Gastroesophageal sphincter (tissue), 3 donors: ENCODE results near the gene C10orf90.

ENCODE experiments used
- CTCF ChIP-seq, 4 experiments: fragments of 200-600 bp in 2 of 4; fragments of 450-650 bp in 2 of 4; sonication (generic) in 1 of 4; IDR thresholded peaks; one replicate each; pipeline ENCODE4 v1.5.1; 2017 to 2019; ENCODE audit warnings: antibody characterized with exemption in 4 of 4, mild to moderate bottlenecking in 2 of 4, moderate library complexity in 2 of 4
- EP300 ChIP-seq: sonication (generic); formaldehyde crosslinking; IDR thresholded peaks from one replicate; pipeline ENCODE4 v1.6.1; 2017; ENCODE audit warnings: antibody characterized with exemption, mild to moderate bottlenecking

- TF ChIP-seq CTCF (IDR thresholded peaks at IDR 0.05) (no peak), EP300 (no peak)
Measured at GRCh38 chr10:126465771-126466170, 204.7 kb downstream of the C10orf90 start.
